ENCODE results near the gene GJC1. TPM values are rescaled to one million over a fixed set of nuclear protein-coding genes. Genes with fewer than 3 reads are reported as not detected.
A peak's percentile ranks its signal among the peaks of the same experiment; 100 is the strongest.
"Not testable (repeated sequence)": the region's sequence is repeated elsewhere in the genome, so short reads cannot be mapped to it uniquely, and the experiment has no call there.

GJC1 gene
- polyA plus RNA-seq, 10 donors, result 17.9 to 36.6 (median 22.9) TPM

DNA sequence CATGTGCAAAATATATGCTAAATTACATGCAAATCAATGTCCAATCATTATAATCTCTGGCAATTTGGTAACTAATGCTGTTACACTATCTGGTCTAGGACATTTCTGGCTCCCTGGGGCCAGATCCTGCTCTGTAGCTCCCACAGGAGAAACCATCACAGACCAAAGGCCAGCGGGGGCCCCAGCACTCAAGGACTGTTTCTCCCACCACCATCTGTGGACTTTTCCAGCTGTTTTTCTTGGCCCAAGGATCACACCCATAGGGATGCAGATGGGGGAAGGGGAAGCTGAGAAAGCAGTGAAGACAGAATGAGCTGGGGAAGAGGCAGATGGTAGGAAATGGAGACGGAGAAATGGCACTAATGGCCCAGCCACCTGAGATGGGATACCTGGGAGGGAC lies 17.5 kb upstream of the GJC1 start, which contains the start of gene HIGD1B:
HIGD1B (plus strand) TSS at position 298 of the 400 bp plus-strand sequence. CDS start 270 bp downstream, outside the sequence.
- peak in 2 of 3 donors; percentile 39 to 80 for DNase-seq

GRCh38 chr17:44846206-44846605 lies 16.1 kb upstream of the GJC1 start:
- no peak for DNase-seq

DNA sequence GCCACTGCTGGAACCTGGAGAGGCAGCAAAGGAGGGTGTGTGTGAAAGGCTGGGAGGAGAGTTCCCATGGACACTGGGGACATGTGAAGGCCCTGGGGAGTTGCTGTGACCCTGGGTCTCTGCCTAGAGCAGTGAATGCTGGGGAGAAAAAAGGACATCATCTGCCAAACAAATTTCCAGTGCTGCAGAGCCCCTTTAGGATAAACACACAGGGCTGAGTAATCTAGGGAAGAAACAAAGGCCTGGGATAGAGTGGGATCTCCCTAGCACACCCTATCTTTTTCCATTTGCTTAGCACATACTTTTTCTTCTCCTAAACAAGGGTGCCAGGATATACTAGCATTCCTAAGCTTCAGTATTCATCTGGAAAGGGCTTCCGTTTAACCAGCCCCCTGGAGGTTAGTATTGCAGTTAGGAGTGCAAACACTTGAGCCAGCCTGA lies 14.3 kb upstream of the GJC1 start:
- DNase-seq, result no peak

DNA sequence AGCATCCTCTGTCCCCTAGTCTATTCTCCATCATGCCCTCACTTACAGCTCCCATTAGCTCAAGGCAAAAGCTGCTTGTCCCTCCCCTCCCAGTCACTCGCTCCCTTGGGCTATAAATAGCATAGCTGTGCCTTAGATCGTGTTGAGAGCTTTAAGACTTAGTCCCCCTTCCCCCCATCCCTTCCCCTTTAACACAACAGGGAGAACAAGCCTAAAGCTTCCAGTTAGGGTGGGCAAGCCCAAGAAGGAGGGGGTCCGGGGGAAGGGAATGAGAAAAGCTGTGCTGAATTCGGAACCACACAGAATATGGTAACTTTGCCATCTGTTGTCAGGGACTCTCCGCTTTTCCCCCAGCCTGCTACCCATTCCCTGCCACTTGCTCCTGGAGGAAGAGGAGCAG lies 12.7 kb upstream of the GJC1 start:
- DNase-seq, result no peak

DNA sequence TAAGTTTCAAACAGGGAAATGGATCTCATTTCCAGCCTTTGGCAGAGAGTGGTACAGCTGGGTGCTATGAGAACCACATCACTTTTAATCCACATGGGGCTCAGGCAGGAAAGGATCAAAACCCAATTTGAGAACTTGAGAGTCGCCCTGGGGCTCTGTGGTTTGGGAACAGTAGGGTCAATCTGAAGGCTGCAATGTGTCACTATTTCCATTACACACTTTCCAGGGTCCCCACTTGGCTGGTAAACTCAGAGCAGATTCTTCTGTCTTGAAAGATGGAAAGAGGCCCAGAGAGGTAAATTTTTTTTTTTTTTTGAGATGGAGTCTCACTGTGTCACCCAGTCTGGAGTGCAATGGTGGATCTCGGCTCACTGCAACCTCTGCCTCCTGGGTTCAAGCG lies 10.8 kb upstream of the GJC1 start:
- DNase-seq, result peak in 1 of 3 donors; percentile 39

DNA sequence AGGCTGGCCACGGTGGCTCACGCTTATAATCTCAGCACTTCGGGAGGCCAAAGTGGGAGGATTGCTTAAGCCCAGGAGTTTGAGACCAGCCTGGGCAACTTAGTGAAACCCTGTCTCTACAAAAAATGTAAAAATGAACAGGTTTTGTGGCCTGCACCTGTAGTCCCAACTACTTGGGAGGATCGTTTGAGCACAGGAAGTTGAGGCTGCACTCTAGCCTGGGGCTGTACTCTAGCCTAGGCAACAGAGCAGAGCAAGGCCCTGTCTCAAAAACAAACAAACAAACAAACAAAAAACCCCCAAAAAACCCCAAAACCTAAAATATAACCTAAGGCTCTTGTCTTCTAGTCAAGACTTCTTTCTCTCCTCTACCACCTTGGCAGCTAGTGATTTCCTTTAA lies 10.2 kb upstream of the GJC1 start:
- no peak for DNase-seq

DNA sequence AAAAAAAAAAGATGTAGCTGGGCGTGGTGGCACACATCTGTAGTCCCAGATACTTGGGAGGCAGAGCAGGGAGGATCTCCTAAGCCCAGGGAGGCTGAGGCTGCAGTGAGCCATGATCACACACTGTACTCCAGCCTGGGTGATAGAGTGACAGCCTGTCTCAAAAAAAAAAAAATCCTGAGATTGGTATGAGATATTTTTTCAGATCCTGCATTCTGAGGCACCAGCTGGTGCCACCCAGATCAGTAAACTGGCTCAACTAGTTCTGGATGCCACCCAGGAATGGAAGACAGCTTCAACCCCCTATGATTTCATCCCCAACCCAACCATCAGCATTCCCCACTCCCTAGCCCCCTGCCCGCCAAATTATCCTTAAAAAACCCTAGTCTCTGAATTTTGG lies 7.1 kb upstream of the GJC1 start:
- no peak for DNase-seq

DNA sequence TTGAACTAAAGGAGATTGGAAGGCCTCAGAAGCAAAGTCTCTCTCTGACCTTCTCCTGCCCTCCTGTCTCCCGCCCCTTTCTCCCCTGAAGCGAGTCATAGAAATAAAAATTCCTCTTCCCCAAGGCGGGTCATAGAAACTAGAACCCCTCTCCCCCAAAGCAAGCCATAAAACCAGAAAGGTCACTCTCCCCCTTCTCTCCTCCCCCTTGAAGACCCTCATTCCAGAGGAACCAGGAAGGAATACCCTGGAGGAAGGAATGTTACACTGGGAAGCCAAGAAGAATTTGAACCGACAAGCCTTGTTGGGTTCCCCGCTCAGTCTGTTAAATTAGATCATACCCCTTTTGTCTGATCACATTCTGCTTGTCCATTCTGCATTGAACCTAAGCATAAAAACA lies 2.7 kb upstream of the GJC1 start:
- no peak for DNase-seq

- DNase-seq, result no peak
These were observed 1.3 kb upstream of the GJC1 start for GRCh38 chr17:44831371-44831770.

DNA sequence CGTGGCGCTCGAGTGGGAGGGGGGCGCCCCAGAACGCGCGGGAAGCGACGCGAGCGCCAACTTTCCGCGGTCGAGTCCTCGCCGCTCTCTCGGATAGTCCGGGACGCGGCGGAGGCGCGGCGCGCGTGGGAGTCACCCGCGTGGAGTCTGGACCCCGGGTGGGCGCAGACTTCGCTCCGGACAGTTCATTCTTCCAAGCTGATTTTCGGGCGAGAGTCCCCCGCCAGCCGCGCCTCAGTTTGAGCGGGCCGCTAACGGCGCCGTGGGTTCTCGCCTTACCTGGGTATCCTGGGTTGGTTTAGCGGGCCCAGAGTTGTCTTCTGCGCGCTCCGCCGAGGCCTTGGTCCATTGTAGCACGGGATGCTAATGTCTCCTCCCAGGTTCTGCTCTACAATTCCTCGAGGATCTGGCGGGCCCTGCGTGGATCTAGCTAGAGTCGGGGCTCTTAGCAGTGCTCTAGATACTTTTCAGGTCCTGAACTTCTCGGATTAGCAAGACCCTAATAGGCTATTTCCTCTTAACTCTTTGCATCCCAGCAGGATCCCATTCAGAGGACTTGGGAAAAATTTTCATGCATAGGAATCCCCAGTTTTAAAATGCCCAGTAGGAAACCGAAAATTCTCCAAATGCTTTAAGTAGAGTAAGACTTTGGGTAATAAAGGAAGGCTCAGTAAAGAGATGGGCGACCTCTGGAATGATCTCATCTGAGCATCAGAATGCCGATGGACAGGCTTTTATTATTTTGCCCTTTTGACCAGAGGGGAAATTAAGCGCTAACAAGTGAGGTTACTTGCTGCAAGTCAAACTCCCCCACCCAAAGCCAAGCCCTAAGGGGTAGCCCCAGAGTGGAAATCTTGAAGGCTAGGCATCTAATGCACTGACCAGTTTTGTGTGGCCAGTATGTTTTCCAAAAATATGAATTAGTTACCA lies 537 bp upstream of the GJC1 start:
- peak in 2 of 3 donors; percentile 28 to 78 for DNase-seq

- peak in 1 of 3 donors; percentile 44 for DNase-seq
These were observed 1.1 kb downstream of the GJC1 start for GRCh38 chr17:44828919-44829522.

DNA sequence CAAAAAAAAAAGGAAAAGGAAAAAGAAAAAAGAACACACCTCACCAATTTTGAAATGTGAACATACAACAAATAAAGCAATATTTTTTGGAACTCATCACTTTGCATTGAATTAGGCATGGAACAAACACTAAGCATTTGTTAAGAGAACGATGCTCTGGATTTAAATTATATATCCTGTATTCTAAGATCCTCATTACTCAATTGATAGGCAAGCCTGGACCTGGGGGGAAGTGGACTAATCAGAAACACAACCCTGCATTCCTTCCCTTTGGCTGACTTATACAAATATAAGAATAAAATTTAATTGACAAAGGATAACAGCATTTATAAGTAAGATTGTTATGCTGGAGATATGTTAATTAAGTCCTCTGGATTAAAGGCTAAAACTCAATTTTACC lies 2.2 kb downstream of the GJC1 start:
- DNase-seq, result no peak

GRCh38 chr17:44826123-44826790 lies 3.8 kb downstream of the GJC1 start:
- DNase-seq, result no peak

DNA sequence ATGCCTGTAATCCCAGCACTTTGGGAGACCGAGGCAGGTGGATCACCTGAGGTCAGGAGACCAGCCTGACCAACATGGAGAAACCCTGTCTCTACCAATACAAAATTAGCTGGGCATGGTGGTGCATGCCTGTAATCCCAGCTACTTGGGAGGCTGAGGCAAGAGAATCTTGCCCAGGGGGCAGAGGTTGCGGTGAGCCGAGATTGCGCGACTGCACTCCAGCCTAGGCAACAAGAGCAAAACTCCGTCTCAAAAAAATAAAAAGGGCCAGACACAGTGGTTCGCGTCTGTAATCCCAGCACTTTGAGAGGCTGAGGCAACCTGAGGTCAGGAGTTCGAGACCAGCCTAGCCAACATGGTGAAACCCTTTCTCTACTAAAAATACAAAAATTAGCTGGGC lies 4.9 kb downstream of the GJC1 start:
- not testable (repeated sequence) for DNase-seq

- peak in 1 of 3 donors; percentile 80 for DNase-seq
These were observed 9.4 kb downstream of the GJC1 start for GRCh38 chr17:44820631-44821212.

DNA sequence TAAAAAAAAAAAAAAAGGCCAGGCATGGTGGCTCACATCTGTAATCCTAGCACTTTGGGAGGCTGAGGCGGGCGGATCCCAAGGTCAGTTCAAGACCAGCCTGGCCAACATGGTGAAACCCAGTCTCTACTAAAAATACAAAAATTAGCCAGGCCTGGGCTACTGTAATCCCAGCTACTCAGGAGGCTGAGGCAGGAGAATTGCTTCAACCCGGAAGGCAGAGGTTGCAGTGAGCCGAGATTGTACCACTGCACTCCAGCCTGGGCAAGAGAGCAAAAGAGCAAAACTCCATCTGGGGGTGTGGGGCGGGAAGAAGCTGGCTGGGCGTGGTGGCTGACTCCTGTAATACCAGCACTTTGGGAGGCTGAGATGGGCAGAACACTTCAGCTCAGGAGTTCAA lies 11.6 kb downstream of the GJC1 start:
- DNase-seq, result not testable (repeated sequence)

DNA sequence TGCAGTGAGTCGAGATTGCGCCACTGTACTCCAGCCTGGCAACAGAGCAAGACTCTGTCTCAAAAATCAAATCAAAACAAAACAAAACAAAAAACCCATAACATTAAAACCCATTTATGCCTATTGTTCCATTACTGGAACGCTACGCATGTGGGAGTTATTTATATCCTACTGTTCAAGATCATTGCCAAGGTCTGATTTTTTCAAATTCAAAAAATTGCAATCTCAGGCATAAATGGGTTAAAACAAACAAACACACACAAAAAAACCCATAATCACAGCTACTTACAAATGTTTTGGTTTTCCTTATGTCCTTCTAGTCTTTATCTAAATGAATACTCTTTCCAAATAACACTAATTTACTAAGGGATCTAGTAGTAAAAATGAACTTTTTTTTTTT lies 17.8 kb downstream of the GJC1 start:
- DNase-seq, result no peak

- DNase-seq, result not testable (repeated sequence)
These were observed 21.3 kb downstream of the GJC1 start for GRCh38 chr17:44808656-44809388.

DNA sequence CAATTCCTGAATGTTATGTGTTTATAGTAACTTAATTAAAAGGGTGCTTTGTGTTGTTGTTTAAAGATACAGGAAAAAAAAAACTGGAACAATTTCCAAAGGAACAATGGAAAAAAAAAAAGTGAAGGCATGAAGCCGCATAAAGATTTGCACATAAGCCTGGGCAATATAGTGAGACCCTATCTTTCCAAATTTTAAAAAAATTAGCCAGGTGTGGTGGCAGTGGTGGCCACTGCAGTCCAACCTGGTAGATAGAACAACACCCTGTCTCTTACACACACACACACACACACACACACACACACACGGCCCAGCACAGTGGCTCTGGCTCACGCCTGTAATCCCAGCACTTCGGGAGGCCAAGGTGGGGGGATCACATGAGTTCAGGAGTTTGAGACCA lies 21.9 kb downstream of the GJC1 start:
- no peak for DNase-seq

- peak in 1 of 3 donors; percentile 26 for DNase-seq
These were observed 22.3 kb downstream of the GJC1 start for GRCh38 chr17:44807817-44808155.

- DNase-seq, result no peak
These were observed 22.8 kb downstream of the GJC1 start for GRCh38 chr17:44807093-44807816.
